GM12864 (cell line): ENCODE measurements around the gene IL17RB.

ENCODE experiments used
- DNase-seq: peaks from one replicate; pipeline ENCODE4 v3.0.0-alpha.2; 2011; ENCODE audit warnings: low read depth
- H3K4me3 ChIP-seq: 2 replicates; pipeline ENCODE4 v1.5.1; 2011; ENCODE audit warnings: mild to moderate bottlenecking, low read depth, low read length, control low read depth
- CTCF ChIP-seq: IDR thresholded peaks from 2 replicates; pipeline ENCODE4 v1.5.1; 2011; ENCODE audit warnings: low read depth, mild to moderate bottlenecking, moderate library complexity, low read length, control low read depth, inconsistent platforms; ENCODE audit errors: missing control alignments

The IL17RB gene

DNA sequence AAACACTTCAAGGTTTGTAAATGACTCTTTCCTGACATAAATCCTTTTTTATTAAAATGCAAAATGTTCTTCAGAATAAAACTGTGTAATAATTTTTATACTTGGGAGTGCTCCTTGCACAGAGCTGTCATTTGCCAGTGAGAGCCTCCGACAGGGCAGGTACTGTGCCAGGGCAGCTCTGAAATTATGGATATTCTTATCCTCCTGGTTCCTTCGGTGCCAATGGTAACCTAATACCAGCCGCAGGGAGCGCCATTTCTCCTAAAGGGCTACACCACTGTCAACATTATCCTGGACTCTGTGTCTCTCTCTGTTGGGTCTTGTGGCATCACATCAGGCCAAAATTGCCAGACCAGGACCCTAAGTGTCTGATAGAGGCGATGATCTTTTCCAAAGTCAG lies 33.1 kb upstream of the IL17RB start:
- TF ChIP-seq CTCF: no peak
- no peak overlapping the region for H3K4me3 ChIP-seq
- no peak for DNase-seq

DNA sequence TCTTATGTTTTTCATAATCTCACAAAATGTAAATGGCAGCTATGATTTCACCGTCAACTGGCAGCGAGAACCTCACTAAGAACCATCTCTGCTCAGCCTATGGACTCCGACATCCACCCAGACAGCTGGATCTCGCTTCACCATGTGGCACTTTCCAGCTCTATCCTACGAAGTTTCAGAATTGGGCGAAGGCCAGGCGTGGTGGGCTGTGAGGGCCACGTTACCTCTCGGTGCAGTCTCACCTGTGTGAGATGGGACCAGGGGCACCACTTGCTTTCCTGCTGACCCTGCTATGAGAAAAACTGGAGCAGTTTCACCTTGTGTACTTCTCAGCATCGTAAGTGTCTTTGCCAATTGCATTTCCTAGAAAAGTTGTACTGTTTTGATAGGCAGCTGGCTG lies 32.5 kb upstream of the IL17RB start:
- H3K4me3 ChIP-seq: no peak overlapping the region
- no peak for TF ChIP-seq CTCF
- no peak for DNase-seq

DNA sequence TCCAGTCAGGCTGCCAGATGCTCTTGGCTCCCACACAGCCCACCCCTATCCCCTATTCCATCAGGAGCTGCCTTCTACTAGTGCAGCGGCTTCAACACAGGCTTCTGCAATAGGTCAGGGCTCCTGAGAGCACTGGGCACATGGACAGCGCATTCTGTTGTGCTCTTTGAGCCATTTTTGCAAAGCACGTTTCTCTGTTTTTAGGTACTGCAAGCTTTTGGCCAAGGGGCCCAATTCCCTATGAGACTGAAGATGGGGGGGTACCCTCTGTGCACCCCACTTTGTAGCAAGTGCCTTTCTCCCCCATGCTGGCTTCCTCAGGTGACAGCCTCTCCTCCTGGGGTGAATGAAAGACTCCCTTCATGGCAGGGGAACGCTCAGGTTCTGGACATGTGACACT lies 31.3 kb upstream of the IL17RB start:
- TF ChIP-seq CTCF: no peak
- H3K4me3 ChIP-seq: no peak overlapping the region
- no peak for DNase-seq

GRCh38 chr3:53815651-53816050 lies 30.7 kb upstream of the IL17RB start:
- no peak for DNase-seq
- no peak for TF ChIP-seq CTCF
- no peak overlapping the region for H3K4me3 ChIP-seq

DNA sequence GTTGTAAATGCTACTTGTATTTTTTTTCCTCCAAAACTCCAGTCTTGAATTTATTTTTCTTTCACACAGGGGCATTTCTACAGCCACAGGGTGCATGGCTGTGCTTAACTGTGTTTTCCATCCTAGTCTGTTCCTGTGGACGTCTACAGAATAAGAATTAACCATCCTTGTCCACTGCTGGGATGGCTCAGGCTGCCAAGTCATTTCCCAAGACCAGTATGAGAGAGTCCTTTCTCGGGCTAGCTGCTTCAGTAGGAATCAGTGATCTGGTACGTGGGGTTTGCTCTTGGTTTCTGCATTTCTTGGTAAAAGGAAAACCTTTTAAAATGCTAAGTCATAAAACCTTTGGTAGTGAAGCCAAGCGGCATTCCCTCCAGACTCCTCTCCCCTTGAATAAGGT lies 29.9 kb upstream of the IL17RB start:
- H3K4me3 ChIP-seq: no peak overlapping the region
- TF ChIP-seq CTCF: no peak
- no peak for DNase-seq

DNA sequence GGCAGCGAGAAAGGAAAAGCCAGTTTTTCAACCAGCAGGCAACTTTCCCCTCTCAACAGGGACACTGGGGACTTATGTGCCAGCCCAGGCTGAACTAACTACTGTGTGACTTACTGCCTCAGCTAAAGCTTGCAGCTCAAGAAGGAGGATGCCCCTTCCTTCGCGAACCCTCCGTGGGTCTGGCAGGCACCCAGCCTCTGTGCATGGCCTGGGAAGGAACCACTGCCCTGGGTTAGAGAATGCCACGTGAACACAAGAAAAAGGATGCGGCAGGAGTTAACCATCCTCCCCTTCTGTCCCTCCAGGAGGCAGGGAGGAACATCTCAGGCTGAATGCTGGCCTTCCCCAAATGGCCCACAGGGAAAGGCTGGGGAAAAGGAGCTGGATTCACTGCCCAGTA lies 29.2 kb upstream of the IL17RB start:
- H3K4me3 ChIP-seq: no peak overlapping the region
- DNase-seq: no peak
- TF ChIP-seq CTCF: no peak

DNA sequence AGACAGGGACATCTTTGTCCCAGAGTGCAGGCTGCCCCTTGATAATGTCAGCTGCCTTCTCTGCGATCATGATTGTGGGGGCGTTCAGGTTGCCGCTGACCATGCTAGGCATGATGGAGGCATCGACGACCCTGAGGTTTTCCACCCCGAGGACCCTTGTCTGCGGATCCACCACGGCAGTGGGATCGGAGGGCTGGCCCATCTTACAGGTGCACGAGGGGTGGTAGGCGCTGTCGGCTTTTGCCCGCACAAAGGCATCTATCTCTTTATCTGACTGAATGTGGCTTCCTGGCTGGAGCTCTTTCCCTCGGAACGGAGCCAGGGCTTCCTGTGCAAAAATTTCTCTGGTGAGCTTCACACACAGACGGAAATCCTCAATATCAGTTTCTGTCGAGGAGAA lies 28.6 kb upstream of the IL17RB start:
- no peak for TF ChIP-seq CTCF

More for the DNA sequence above, 28.6 kb upstream of the IL17RB start:
- H3K4me3 ChIP-seq: no peak overlapping the region
- DNase-seq: no peak
